Measurements from ENCODE around the gene LSM3.

LSM3 gene

GRCh38 chr3:14243782-14244181 lies 65.2 kb downstream of the LSM3 start:
- Histone ChIP-seq H3K4me1 (ENCODE audit: control insufficient read depth in 1 of 2, insufficient read depth in 2 of 2, low read length in 2 of 2) (peaks cover 0 to 7% of the 10 kb centered on the region in 2 donors), H3K4me3 (ENCODE audit: low read depth in 1 of 2, low read length in 2 of 2) (no peak overlapping the region), H3K9ac (ENCODE audit: low read depth in 1 of 2, low read length in 2 of 2) (no peak overlapping the region), H3K9me3 (ENCODE audit: control insufficient read depth in 1 of 2, low read length in 2 of 2) (no peaks in the 10 kb centered on the region), H3K27me3 (ENCODE audit: control insufficient read depth in 1 of 2, insufficient read depth in 2 of 2, low read length in 2 of 2) (no peaks in the 10 kb centered on the region), H3K36me3 (ENCODE audit: control insufficient read depth in 1 of 2, insufficient read depth in 2 of 2, low read length in 2 of 2) (no peaks in the 10 kb centered on the region), H3K27ac (ENCODE audit: low read depth, low read length) (no peak overlapping the region)

DNA sequence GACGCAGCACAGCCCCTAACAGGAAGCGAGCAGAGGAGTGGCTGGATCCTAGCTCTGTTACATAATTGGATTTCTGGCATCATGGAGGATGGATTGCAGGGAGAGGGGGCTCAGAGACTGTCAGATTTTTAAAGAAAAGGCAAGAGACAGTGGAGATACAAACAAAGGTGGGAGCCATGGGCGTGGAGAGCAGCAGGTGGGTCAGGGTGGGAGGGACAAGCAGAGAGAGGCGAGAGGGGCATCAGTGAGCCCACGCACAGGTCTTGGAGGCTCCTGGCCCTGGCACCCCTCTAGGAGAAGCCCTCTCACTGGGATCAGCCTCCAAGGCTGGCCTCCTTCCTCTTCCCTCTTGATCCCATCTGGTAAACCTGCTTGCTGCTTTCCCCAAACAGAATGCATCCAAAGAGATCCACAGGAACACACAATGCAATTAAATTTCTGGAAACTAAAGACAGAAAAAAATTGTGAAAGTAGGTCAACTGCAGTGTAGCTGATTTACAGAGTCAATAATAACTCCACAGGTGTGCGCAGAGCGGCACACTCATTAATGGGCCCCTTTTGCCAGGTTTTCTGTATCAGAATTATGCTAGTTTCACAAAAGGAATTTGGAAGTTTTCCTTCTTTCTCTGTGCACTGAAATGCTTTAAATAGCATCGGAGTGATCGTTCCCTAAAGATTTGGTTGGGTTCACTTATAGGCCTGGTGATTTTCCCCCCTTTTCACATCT lies 66.1 kb downstream of the LSM3 start:
- Histone ChIP-seq H3K36me3 (ENCODE audit: control insufficient read depth in 1 of 2, insufficient read depth in 2 of 2, low read length in 2 of 2) (no peaks in the 10 kb centered on the region), H3K4me1 (ENCODE audit: control insufficient read depth in 1 of 2, insufficient read depth in 2 of 2, low read length in 2 of 2) (no peaks in the 10 kb centered on the region), H3K27ac (ENCODE audit: low read depth, low read length) (no peak overlapping the region), H3K9me3 (ENCODE audit: control insufficient read depth in 1 of 2, low read length in 2 of 2) (no peaks in the 10 kb centered on the region), H3K4me3 (ENCODE audit: low read depth in 1 of 2, low read length in 2 of 2) (no peak overlapping the region), H3K27me3 (ENCODE audit: control insufficient read depth in 1 of 2, insufficient read depth in 2 of 2, low read length in 2 of 2) (no peaks in the 10 kb centered on the region), H3K9ac (ENCODE audit: low read depth in 1 of 2, low read length in 2 of 2) (no peak overlapping the region)

DNA sequence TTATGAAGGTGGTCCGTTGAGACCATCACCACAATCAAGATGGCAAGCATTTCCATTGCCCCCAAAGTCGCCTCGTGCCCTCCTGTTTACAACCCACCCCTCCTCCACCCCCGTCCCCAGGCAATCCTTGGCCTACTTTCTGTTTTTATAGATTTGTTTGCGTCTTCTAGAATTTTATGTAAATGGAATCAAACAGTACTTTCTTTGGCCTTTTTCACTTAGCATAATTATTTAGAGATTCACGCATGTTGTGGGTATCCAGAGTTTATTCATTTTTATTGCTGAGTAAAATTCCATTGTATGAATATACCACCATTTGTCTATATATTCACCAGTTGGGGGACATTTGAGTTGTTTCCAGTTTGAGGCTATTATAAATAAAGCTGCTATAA lies 66.6 kb downstream of the LSM3 start:
- no peaks in the 10 kb centered on the region for H3K27me3 ChIP-seq (ENCODE audit: control insufficient read depth in 1 of 2, insufficient read depth in 2 of 2, low read length in 2 of 2)
- H3K4me3 ChIP-seq (ENCODE audit: low read depth in 1 of 2, low read length in 2 of 2) = no peak overlapping the region
- no peaks in the 10 kb centered on the region for H3K36me3 ChIP-seq (ENCODE audit: control insufficient read depth in 1 of 2, insufficient read depth in 2 of 2, low read length in 2 of 2)
- H3K9me3 ChIP-seq (ENCODE audit: control insufficient read depth in 1 of 2, low read length in 2 of 2) = no peaks in the 10 kb centered on the region
- no peak overlapping the region for H3K9ac ChIP-seq (ENCODE audit: low read depth in 1 of 2, low read length in 2 of 2)
- H3K4me1 ChIP-seq (ENCODE audit: control insufficient read depth in 1 of 2, insufficient read depth in 2 of 2, low read length in 2 of 2) = no peaks in the 10 kb centered on the region
- H3K27ac ChIP-seq (ENCODE audit: low read depth, low read length) = no peak overlapping the region

DNA sequence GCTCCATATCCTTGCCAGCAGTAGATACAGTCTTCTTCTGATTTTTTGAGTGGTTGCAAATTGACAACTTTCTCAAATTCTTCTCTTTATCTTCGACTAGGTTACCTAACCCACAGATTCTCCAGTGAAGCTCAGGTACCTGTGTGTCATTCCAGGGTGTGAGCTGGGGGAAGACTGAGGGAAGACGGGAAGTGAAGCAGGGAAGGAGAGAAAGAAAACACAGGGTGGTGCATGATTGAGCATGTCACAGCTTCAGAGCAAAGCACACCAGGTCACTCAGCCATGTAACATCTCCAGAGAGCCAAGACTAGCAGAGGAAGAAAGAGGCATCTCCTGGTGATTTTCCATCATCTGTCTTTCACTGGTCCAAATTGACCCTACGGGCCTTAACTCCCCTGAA lies 67.2 kb downstream of the LSM3 start:
- Histone ChIP-seq H3K4me3 (ENCODE audit: low read depth in 1 of 2, low read length in 2 of 2) (no peak overlapping the region), H3K36me3 (ENCODE audit: control insufficient read depth in 1 of 2, insufficient read depth in 2 of 2, low read length in 2 of 2) (no peaks in the 10 kb centered on the region), H3K9me3 (ENCODE audit: control insufficient read depth in 1 of 2, low read length in 2 of 2) (no peaks in the 10 kb centered on the region), H3K9ac (ENCODE audit: low read depth in 1 of 2, low read length in 2 of 2) (no peak overlapping the region), H3K4me1 (ENCODE audit: control insufficient read depth in 1 of 2, insufficient read depth in 2 of 2, low read length in 2 of 2) (no peaks in the 10 kb centered on the region), H3K27me3 (ENCODE audit: control insufficient read depth in 1 of 2, insufficient read depth in 2 of 2, low read length in 2 of 2) (no peaks in the 10 kb centered on the region), H3K27ac (ENCODE audit: low read depth, low read length) (no peak overlapping the region)

- Histone ChIP-seq H3K27me3 (ENCODE audit: control insufficient read depth in 1 of 2, insufficient read depth in 2 of 2, low read length in 2 of 2) (no peaks in the 10 kb centered on the region), H3K9me3 (ENCODE audit: control insufficient read depth in 1 of 2, low read length in 2 of 2) (no peaks in the 10 kb centered on the region), H3K36me3 (ENCODE audit: control insufficient read depth in 1 of 2, insufficient read depth in 2 of 2, low read length in 2 of 2) (no peaks in the 10 kb centered on the region), H3K4me1 (ENCODE audit: control insufficient read depth in 1 of 2, insufficient read depth in 2 of 2, low read length in 2 of 2) (no peaks in the 10 kb centered on the region), H3K27ac (ENCODE audit: low read depth, low read length) (no peak overlapping the region), H3K9ac (ENCODE audit: low read depth in 1 of 2, low read length in 2 of 2) (no peak overlapping the region), H3K4me3 (ENCODE audit: low read depth in 1 of 2, low read length in 2 of 2) (no peak overlapping the region)
Measured at GRCh38 chr3:14246414-14246813, 67.8 kb downstream of the LSM3 start.

DNA sequence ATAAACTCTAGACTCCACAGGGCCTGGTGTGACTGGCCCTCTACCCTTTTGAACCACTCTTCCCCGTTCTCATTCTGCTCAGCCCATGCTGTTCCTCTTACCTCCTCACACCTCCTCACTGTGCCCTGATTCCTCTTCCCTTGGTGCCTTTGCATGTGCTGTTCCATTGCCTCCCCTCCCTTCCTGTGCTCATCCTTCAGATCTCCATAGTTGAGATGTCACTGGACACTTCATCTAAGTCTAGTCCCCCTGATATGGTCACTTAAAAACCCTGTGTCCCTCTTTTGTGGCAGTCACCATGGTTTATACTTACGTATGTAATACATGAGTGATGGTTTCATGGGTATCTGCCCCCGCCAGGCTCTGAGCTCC lies 69.8 kb downstream of the LSM3 start:
- no peaks in the 10 kb centered on the region for H3K36me3 ChIP-seq (ENCODE audit: control insufficient read depth in 1 of 2, insufficient read depth in 2 of 2, low read length in 2 of 2)
- H3K4me3 ChIP-seq (ENCODE audit: low read depth in 1 of 2, low read length in 2 of 2) = no peak overlapping the region
- peaks cover 0 to 6% of the 10 kb centered on the region in 2 donors for H3K4me1 ChIP-seq (ENCODE audit: control insufficient read depth in 1 of 2, insufficient read depth in 2 of 2, low read length in 2 of 2)
- no peak overlapping the region for H3K27ac ChIP-seq (ENCODE audit: low read depth, low read length)
- H3K9me3 ChIP-seq (ENCODE audit: control insufficient read depth in 1 of 2, low read length in 2 of 2) = no peaks in the 10 kb centered on the region
- no peaks in the 10 kb centered on the region for H3K27me3 ChIP-seq (ENCODE audit: control insufficient read depth in 1 of 2, insufficient read depth in 2 of 2, low read length in 2 of 2)
- H3K9ac ChIP-seq (ENCODE audit: low read depth in 1 of 2, low read length in 2 of 2) = no peak overlapping the region

DNA sequence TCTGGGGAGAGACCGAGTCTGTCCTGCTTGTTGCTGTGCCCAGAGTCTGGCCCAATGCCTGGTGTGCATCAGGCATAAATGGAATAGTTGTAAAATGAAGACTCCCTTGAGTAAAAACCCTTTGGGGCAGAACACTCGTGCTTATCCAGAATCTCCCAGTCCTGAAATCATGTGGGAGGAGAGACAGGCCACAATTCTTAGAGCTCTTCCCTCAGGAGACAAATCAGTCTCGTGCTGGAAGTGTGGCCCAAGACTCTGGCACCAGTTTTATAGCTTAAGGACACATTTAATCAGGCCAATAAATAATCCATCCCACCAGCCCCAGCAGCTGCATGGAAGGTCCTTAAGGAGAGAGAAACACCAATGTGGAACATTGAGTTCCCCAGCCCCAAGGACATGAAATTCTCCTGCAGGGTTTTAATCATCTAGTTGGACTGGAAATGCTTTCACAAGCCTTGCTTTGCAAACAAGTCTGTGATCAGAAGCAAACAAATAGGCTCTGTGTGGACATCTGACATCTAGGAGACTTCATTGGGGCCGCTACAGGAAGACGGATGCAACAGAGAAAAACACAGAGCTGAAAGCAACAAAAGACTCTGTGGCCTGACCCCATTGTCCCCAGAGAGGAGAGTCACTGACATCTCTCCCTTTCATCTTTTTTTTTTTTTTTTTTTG lies 70.4 kb downstream of the LSM3 start:
- peaks cover 0 to 7% of the 10 kb centered on the region in 2 donors for H3K4me1 ChIP-seq (ENCODE audit: control insufficient read depth in 1 of 2, insufficient read depth in 2 of 2, low read length in 2 of 2)
- no peaks in the 10 kb centered on the region for H3K27me3 ChIP-seq (ENCODE audit: control insufficient read depth in 1 of 2, insufficient read depth in 2 of 2, low read length in 2 of 2)
- no peak overlapping the region for H3K9ac ChIP-seq (ENCODE audit: low read depth in 1 of 2, low read length in 2 of 2)
- no peak overlapping the region for H3K4me3 ChIP-seq (ENCODE audit: low read depth in 1 of 2, low read length in 2 of 2)
- no peaks in the 10 kb centered on the region for H3K9me3 ChIP-seq (ENCODE audit: control insufficient read depth in 1 of 2, low read length in 2 of 2)
- H3K36me3 ChIP-seq (ENCODE audit: control insufficient read depth in 1 of 2, insufficient read depth in 2 of 2, low read length in 2 of 2) = no peaks in the 10 kb centered on the region
- H3K27ac ChIP-seq (ENCODE audit: low read depth, low read length) = no peak overlapping the region
